VCaP (cell line): ENCODE measurements around the gene BRCA1.
"Not testable (repeated sequence)": the region's sequence is repeated elsewhere in the genome, so short reads cannot be mapped to it uniquely, and the experiment has no call there.

Experiments
- H3K27ac ChIP-seq: fragments of 450-650 bp; 2 replicates; pipeline ENCODE4 v1.5.1; 2017
- TF ChIP-seq, protein P1 (sequence below): fragments of 450-650 bp; conservative IDR thresholded peaks from 2 replicates; pipeline ENCODE4 v1.5.1; 2017; ENCODE audit warnings: mild to moderate bottlenecking, moderate library complexity

The BRCA1 gene

DNA sequence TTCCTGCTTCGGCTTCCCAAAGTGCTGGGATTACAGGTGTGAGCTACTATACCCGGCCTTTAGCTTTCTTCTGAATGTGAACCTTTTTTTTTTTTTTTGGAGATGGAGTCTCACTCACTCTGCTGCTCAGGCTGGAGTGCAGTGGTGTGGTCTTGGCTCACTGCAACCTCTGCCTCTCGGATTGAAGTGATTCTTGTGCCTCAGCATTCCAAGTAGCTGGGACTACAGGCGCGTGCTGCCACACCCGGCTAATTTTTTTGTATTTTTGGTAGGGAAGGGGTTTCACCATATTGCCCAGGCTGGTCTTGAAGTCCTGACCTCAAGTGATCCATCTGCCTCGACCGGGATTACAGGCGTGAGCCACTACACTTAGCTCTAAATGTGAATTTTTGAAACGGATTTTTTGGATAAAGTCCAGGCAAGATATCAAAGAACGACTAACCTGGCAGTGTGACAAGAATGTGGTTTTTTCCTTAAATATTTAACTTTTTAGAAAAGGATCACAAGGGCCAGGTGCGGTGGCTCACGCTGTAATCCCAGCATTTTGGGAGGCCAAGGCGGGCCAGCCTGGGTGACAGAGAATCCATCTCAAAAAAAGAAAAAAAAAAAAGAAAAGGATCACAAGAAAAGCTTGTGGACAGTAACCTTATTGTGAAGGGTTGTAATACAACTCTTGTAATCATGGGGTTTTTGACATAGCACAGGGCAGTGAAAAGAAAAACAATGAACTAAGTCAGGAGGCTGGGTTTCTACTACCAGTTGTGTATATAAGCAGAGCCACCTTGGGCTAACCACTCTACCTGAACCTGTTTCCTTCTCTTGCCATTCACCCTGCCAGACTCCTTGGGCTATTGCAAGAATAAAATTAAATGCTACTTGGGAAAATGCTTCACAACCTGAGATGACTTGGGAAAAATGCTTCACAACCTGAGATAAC lies 6.2 kb downstream of the BRCA1 start:
- TF ChIP-seq, protein P1, sequence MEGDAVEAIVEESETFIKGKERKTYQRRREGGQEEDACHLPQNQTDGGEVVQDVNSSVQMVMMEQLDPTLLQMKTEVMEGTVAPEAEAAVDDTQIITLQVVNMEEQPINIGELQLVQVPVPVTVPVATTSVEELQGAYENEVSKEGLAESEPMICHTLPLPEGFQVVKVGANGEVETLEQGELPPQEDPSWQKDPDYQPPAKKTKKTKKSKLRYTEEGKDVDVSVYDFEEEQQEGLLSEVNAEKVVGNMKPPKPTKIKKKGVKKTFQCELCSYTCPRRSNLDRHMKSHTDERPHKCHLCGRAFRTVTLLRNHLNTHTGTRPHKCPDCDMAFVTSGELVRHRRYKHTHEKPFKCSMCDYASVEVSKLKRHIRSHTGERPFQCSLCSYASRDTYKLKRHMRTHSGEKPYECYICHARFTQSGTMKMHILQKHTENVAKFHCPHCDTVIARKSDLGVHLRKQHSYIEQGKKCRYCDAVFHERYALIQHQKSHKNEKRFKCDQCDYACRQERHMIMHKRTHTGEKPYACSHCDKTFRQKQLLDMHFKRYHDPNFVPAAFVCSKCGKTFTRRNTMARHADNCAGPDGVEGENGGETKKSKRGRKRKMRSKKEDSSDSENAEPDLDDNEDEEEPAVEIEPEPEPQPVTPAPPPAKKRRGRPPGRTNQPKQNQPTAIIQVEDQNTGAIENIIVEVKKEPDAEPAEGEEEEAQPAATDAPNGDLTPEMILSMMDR, result no peak
- H3K27ac ChIP-seq, result no peak overlapping the region

DNA sequence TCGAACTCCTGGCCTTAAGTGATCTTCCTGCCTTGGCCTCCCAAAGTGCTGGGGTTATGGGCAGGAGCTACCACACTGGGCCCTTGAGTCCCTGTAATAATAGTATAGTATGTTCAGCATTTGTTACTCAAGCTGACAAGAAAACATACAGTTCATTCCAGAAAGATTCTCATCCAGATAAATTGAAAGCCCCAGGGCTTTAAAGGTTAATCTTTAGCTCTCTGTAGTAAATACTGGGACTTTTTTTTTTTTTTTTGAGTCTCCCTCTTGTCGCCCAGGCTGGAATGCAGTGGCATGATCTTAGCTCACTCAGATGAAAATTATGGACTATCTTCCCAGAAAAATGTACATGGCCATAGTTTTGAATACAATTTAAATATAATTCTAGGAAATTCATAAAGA lies 11.0 kb downstream of the BRCA1 start:
- H3K27ac ChIP-seq, result peak overlapping the region; percentile 24; the same call in 1 of the 2 replicates
- TF ChIP-seq, protein P1, result no peak

DNA sequence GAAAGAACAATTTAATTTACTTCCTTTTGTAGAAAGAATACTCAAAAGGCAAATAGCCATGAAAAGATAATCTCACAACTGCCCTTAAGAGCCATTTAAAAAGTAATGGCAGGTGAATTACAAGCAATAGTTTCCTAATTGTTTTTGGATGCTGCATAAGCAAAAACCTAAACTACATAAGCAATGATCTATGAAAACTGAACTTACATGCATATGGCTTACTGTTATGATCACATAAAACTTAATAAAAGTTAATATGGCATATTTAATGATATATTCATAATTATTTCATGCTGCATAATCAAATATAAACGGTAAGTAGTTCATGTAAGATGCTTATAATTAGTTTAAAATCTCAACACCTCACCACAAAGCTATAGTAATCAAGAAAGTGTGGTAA lies 18.6 kb downstream of the BRCA1 start:
- TF ChIP-seq, protein P1, result no peak
- no peak overlapping the region for H3K27ac ChIP-seq

DNA sequence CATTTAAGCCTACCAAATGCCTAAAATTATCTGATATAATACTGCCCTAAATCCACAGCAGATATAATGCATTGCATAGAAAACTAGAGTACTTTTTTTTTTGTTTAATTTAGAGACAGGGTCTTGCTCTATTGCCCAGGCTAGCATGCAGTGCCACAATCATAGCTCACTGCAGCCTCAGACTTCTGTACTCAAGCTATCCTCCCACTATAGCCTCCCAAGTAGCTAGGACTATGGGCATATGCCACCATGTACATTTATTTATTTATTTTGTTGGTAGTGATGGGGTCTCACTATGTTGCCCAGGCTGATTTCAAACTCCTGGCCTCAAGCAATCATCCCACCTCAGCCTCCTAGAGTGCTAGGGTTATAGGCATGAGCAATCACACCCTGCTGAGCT lies 20.0 kb downstream of the BRCA1 start:
- TF ChIP-seq, protein P1, result no peak
- no peak overlapping the region for H3K27ac ChIP-seq

DNA sequence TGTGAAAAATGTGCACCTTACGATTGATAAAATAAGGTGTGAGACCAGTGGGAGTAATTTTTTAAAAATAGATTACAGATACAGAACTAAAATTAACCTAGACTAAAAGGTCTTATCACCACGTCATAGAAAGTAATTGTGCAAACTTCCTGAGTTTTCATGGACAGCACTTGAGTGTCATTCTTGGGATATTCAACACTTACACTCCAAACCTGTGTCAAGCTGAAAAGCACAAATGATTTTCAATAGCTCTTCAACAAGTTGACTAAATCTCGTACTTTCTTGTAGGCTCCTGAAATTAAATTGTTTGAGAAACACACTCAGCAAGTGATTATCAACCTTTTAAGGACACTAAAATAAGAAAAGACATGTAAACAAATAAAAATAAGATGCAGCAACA lies 20.5 kb downstream of the BRCA1 start:
- no peak overlapping the region for H3K27ac ChIP-seq
- TF ChIP-seq, protein P1, result no peak

DNA sequence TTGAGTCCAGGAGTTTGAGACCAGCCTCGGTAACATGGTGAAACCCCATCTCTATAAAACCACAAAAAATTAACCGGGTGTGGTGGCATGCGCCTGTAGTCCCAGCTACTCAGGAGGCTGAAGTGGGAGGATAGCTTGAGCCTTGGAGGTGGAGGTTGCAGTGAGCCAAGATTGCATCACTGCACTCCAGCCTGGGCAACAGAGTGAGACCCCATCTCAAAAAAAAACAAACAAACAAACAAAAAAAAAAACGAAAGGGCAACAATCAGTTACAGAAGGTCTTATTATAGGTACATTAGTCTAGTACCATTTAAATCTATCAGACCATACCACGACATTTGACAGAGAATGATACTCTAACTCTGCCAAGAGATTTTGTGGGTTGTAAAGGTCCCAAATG lies 29.8 kb downstream of the BRCA1 start:
- H3K27ac ChIP-seq, result not testable (repeated sequence)

DNA sequence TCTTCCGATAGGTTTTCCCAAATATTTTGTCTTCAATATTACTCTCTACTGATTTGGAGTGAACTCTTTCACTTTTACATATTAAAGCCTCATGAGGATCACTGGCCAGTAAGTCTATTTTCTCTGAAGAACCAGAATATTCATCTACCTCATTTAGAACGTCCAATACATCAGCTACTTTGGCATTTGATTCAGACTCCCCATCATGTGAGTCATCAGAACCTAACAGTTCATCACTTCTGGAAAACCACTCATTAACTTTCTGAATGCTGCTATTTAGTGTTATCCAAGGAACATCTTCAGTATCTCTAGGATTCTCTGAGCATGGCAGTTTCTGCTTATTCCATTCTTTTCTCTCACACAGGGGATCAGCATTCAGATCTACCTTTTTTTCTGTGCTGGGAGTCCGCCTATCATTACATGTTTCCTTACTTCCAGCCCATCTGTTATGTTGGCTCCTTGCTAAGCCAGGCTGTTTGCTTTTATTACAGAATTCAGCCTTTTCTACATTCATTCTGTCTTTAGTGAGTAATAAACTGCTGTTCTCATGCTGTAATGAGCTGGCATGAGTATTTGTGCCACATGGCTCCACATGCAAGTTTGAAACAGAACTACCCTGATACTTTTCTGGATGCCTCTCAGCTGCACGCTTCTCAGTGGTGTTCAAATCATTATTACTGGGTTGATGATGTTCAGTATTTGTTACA lies 30.9 kb downstream of the BRCA1 start:
- no peak overlapping the region for H3K27ac ChIP-seq
- TF ChIP-seq, protein P1, result no peak
